Stimulated activated CD8-positive, alpha-beta memory T cell treated with anti-CD3 and anti-CD28 coated beads, Interleukin-4, amount 100 ng/mL, for 1 hour (primary cell): ENCODE results near the gene USP12.
"Not testable (repeated sequence)": the region's sequence is repeated elsewhere in the genome, so short reads cannot be mapped to it uniquely, and the experiment has no call there.

ENCODE experiments used
- DNase-seq, 2 donors: peaks; one replicate each; pipeline ENCODE4 v3.0.0-alpha.2; 2020; ENCODE audit warnings: low read depth in 2 of 2, low spot score in 1 of 2

Gene USP12

DNA sequence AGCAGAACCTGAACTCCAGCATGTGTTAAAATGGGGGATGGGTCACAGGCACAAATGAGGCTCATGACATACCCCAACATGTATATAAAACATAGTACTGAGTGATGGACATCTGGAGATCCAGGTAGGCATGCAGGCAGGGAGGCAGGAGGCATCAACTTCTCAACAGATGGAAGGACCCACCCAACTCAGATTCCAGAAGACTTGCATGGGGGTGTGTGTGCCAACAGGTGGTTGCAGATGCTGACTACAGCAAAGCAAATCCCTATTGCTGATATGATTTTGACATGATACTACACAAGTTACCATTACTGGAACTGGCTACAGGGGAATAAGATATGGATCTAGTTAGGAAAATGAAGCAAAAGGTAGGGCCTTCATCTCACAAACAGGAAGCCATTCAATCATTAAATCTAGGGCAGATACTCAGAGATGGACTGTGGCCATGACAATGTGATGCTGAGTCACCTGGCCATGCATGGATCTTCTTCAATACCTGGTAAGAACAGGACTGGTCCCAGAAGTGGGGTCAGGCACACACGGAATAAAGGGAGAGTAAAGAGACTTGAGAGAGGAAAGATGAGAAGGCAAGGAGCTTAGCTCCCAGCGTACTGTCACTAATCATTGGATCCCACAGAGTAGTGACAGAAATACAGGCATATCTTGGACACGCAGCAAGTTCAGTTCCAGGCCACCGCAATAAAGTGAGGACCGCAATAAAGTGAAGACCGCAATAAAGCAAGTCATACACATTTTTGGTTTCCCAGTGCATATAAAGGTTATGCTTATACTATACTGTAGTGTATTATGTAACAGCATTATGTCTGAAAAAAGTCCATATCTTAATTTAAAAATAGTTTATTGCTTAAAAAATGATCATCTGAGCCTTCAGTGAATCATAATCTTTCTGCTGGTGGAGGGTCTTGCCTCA is 91.3 kb downstream of the USP12 start:
- DNase-seq: no peak

DNA sequence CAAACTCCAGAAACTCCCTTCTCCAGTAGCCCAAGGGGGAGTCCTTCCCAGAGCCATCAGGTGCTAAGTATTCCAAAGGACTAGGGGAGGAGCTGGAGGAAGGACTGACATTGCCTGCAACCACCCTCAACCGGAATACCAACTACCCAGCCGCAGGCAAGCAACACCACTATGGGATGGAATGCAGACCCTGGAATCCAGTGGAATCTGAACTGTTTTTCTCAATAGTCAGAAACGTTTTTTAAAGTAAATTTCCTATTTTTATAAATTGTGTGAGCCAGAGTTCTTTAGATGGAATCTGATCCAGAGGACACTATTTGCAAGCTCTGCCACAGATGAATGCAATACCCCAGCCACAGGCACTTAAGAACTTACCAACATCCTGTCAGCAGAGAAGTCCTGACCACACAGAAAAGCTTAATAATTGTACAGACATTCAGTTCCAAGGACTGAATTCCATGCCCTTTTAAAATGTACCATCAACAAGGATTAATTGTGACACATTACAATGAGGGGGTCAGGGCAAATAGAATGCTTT is 92.1 kb downstream of the USP12 start:
- DNase-seq: no peak

DNA sequence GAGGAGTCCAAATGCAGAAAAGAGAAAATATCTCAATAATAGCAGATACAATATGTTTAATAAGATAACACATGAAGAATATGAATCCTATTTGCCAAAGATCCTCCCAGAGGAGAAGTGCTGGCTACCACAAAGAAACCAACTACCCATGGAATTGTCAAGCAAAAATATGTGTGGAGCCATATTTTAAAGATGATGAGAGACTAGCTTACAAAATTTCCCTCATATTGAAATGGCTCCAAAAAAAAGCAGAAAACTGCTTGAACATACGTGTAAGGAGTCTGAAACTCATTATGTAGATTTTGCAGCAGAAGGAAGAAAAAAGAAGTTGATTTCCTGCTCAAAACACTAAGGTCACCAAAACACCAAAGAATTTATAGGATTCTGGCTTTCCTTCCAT is 94.2 kb downstream of the USP12 start:
- no peak for DNase-seq

DNA sequence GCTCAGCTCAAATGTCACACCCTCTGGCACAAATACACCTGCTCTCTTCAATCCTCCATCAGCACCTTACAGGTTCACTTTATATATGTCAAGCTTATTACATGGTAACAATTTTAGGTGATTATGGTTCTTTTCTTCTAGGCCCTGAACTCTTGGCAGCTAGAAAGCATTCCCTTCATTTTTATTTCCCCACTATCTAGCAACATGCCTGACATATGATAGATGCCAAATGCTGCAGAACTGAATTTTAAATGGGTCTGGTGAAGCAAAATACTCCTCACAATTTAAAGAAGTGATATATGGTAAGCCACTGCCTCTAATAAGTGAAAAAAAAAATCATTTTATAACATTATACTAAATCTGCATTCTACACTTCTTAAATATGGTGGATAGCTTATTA is 95.2 kb downstream of the USP12 start:
- no peak for DNase-seq

- DNase-seq: no peak
Observed at GRCh38 chr13:27073186-27073585, 98.4 kb downstream of the USP12 start.

GRCh38 chr13:27066123-27066522 is 105.5 kb downstream of the USP12 start:
- DNase-seq: not testable (repeated sequence)

- no peak for DNase-seq
Observed at GRCh38 chr13:27065582-27065981, 106.0 kb downstream of the USP12 start.

- DNase-seq: no peak
Observed at GRCh38 chr13:27064252-27064995, 107.2 kb downstream of the USP12 start.

DNA sequence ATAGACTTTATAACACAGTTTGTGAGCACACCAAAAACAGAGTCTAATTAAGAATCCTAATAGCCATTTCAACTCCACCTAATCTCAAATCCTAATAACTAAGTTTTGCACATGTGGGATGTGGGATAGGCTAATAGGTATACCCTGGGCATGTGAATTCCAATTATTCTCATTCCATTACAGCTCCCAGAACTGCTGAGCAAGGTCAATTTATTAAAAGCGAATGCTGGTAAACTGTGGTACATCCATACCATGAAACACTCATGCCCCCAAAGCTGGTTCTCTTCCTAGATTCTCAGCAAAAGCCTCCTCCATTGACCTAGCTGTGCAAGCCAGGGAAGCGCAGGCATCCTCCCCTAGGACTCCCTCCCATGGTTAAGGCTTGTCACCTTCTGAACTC is 113.8 kb downstream of the USP12 start:
- no peak for DNase-seq

DNA sequence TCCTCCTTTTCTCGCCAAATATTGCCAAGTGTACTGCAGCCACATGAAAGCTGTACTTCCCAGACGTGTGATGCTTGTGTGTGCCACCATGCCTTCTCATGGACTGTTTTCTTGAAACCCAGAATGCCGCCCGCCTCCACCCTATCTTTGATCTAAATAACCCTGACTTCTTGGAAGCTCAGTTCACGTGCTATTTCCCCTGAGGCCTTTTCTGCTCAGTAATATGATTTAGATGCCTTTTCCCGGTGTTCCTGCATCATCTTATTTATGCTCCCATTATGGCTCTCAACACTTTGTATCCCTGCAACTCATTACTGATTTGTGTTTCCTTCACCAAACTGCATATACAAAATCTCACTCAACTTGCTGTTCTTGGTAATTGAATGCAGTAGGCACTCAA is 116.1 kb downstream of the USP12 start:
- DNase-seq: no peak

GRCh38 chr13:27054760-27055159 is 116.9 kb downstream of the USP12 start:
- no peak for DNase-seq

DNA sequence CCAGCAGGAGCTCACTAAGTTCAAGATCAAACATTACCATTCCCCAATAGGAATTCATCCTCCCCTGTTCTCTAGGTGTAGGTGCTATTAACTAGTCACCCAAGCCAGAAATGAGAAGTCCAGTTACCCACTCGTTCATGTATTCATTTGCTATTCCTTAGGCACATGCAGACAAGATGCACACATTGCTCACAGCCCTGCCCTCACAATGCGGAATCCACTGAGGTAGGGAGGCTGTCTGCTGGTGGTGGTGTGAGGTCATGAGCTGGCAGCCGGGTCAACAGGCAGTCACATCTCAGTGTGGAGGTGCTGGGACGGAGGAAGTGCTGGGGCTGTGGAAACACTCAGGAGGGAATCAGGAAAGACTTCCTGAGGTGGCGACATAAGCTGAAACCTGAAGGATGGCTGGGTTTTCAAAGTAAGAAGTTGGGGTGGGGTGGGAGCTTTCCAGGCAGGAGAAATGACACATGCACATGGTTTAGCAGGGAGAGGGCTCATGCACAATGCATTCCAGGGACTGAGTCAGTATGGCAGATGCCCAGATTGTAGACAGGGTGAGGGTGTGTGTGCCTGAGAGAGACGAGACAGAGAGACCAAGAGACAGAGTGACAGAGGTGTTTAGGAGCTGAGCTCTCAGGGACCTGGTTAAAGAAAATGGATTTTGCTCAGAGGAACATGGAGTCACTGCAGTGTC is 117.6 kb downstream of the USP12 start:
- DNase-seq: no peak

GRCh38 chr13:27053210-27053884 is 118.3 kb downstream of the USP12 start:
- no peak for DNase-seq

DNA sequence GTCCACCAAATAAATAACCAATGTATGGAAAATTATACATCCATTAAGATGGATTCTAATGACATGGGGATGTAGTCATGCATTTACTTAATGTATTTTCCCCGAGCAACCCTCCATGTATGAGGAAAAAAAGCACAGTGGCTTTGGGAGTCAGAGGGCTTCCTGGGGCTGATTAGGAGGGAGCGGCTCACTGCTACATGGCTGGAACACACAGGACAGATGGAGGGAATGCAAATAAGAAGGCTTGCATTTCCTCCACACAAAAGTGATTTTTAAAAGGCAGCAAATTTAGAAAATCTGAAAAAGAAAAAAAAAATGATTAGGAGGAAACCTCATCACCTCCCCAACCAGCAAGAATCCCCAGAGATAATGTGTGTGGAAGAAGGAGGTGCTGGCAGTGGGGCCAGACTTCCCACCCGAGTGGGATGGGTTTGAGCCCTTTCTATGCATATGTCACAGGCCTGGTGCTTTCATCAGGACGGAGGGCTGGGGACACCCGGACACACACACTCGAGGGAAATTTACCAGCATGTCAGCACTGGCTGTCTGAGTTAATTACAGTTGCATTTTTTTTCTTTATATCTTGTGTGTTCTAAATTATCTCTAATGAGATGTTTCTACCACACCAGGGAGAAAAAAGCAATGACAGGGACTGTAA is 118.9 kb downstream of the USP12 start:
- DNase-seq: no peak

- no peak for DNase-seq
Observed at GRCh38 chr13:27047081-27047480, 124.5 kb downstream of the USP12 start.

DNA sequence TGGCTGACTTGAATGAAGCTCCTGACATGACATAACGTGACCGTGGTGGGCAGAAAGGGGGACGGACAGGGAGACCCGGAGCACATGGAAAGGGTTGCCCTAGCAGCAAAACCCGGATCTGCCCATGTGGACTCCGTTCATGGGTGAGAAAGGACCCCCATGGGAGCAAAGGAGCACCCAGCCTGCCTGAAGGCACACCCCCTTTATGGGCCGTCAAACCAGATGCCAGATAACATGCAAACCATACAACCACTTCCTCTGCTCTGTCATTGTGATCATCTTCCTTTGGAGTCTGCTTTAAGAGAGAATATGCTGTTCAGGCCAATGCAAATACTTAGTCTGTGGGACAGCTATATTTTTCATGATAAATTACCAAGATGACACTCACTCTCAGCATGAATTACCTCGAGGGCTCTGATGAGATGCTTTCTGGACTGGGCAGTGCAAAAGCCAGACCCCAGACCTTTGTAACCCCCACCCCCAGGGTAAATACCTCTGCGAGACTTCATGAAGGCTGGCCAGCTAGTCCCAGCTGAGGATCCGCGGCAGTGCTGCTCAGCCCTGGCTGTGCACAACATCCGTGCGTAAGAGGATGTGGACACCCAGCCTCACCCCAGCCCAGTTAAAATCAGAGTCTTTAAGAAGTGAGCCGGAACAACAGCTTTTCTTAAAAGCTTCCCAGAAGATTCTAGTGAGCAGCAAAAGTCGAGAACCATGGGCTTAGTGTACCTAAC is 126.6 kb downstream of the USP12 start:
- DNase-seq: no peak

DNA sequence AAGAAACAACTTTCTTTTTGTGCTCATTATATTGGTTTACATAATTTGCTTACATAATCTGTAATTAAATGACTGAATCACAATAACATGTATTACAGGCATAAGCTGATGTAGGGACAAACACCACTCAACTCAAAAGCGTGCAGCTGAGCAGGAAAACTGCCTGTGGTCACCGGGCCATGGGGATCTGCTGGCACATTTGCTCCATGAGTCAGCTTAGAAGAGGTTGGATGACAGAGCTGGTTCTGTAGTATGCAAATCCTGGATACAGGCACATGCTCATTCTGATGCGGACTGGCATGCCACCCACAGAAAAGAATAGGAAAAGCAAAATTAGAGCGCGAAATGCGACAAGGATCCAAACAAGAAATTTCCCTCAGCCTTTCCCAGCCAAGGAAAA is 128.6 kb downstream of the USP12 start:
- DNase-seq: no peak

DNA sequence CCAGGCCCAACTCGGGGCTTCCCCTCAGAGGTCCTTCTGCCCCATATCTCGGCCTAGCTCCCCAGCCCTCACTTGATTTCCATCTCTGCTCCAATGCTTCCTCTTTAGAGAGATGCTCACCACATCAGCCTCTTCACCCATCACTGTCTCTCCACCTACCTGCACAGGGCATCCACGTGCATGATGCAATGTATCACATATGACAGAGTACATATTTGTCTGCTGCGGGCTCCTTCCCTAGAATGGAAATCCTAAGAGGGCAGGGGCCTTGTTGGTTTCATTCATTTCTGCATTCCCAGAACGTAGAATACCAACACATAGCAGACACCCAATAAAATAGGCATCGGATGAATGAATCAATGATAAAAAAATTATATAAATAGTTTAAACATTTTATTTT is 130.3 kb downstream of the USP12 start:
- DNase-seq: no peak

- no peak for DNase-seq
Observed at GRCh38 chr13:27040826-27041108, 130.8 kb downstream of the USP12 start.

DNA sequence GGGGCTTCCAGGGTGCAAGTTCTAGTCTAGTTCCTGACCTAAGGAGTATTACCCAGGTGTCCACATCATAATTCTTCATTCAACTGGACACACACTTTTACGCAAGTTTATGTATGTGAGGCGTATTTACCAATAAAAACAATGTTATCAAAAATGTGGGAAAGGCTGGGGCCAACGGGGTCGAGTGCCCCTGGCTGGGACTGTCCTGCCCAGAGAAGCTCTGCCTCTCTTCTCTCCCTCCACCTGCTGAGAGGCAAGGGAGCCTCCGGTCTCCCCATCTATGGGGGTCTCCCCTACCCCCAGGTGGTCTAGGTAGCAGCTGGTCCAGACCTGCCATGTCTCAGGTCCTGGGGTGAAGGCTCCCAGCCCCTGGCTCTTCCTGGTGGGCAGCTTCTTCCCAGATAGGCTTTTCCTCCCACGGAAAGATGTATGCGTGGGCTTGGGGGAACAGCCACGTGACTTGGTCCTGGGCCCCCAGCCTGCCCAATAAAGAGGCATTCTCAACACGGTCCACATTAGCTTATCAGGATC is 132.4 kb downstream of the USP12 start:
- no peak for DNase-seq
